ENCODE data around the gene OLIG2. TPM values are rescaled to one million over a fixed set of nuclear protein-coding genes. Genes with fewer than 3 reads are reported as not detected.
A peak's percentile ranks its signal among the peaks of the same experiment; 100 is the strongest.

Gene OLIG2
- total and polyA plus RNA-seq, 2 experiments from 2014 or later = 0.15 to 1.4 TPM

DNA sequence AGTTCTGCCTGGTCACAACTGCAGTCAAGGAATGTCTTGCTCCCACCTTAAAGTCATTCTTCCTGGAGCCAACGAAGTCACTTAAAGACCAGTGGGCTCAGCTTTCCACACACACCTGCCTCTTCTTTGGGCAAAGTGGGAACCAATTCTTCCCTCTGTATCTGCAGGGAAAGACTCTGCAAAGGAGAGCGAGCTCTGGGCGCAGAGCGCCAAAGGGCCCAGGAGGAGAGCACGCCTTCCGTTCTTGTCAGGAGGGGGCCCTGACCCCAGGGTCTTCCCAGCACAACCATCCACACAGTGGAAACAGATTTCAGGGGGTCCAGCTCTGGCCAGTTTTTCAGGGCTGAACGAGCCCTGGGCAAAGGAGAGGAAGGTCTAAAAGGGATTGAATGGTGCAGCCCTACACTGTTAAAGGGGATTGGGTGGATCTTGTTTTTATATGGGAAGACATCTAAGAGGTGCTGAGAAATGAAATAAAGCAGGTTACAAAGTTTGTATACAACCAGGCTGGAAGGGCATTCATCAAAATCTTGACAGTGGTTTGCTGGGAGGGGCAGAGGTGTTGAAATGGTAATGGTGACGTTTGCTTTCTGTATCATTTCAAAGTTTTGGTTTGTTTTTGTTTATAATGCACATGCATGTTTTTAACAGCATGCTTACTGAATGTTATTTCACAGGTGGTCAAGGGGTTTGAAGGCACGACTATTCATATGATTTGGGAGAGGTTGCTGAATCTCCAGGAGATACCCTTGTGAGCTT is 6.8 kb upstream of the OLIG2 start:
- Mint-ChIP-seq H3K4me1 (peaks cover 21% of the 10 kb centered on the region), H3K27me3 (ENCODE audit: insufficient read depth, low read depth, poor library complexity) (peaks cover 62% of the 10 kb centered on the region), H3K4me3 (peak overlapping the region; percentile 58), H3K27ac (no peak overlapping the region), H3K9me3 (no peaks in the 10 kb centered on the region; the same call in 2 of the 3 replicates), H3K36me3 (ENCODE audit: low read depth) (no peaks in the 10 kb centered on the region; the same call in 2 of the 3 replicates)
- peak overlapping the region; percentile 60 for H3K4me3 ChIP-seq
- 0 out of 2 replicates have a peak, but pooled peaks cover 5% of the 10 kb centered on the region for H3F3A ChIP-seq (replicated peaks; ENCODE audit: low read depth)
- H3K79me2 ChIP-seq (replicated peaks; ENCODE audit: insufficient read depth) = no peaks in the 10 kb centered on the region
- TF ChIP-seq CREB1 (CRISPR knock-in tag; IDR thresholded peaks at IDR 0.05; ENCODE audit: low read depth) = no peak
- TF ChIP-seq, protein P1, sequence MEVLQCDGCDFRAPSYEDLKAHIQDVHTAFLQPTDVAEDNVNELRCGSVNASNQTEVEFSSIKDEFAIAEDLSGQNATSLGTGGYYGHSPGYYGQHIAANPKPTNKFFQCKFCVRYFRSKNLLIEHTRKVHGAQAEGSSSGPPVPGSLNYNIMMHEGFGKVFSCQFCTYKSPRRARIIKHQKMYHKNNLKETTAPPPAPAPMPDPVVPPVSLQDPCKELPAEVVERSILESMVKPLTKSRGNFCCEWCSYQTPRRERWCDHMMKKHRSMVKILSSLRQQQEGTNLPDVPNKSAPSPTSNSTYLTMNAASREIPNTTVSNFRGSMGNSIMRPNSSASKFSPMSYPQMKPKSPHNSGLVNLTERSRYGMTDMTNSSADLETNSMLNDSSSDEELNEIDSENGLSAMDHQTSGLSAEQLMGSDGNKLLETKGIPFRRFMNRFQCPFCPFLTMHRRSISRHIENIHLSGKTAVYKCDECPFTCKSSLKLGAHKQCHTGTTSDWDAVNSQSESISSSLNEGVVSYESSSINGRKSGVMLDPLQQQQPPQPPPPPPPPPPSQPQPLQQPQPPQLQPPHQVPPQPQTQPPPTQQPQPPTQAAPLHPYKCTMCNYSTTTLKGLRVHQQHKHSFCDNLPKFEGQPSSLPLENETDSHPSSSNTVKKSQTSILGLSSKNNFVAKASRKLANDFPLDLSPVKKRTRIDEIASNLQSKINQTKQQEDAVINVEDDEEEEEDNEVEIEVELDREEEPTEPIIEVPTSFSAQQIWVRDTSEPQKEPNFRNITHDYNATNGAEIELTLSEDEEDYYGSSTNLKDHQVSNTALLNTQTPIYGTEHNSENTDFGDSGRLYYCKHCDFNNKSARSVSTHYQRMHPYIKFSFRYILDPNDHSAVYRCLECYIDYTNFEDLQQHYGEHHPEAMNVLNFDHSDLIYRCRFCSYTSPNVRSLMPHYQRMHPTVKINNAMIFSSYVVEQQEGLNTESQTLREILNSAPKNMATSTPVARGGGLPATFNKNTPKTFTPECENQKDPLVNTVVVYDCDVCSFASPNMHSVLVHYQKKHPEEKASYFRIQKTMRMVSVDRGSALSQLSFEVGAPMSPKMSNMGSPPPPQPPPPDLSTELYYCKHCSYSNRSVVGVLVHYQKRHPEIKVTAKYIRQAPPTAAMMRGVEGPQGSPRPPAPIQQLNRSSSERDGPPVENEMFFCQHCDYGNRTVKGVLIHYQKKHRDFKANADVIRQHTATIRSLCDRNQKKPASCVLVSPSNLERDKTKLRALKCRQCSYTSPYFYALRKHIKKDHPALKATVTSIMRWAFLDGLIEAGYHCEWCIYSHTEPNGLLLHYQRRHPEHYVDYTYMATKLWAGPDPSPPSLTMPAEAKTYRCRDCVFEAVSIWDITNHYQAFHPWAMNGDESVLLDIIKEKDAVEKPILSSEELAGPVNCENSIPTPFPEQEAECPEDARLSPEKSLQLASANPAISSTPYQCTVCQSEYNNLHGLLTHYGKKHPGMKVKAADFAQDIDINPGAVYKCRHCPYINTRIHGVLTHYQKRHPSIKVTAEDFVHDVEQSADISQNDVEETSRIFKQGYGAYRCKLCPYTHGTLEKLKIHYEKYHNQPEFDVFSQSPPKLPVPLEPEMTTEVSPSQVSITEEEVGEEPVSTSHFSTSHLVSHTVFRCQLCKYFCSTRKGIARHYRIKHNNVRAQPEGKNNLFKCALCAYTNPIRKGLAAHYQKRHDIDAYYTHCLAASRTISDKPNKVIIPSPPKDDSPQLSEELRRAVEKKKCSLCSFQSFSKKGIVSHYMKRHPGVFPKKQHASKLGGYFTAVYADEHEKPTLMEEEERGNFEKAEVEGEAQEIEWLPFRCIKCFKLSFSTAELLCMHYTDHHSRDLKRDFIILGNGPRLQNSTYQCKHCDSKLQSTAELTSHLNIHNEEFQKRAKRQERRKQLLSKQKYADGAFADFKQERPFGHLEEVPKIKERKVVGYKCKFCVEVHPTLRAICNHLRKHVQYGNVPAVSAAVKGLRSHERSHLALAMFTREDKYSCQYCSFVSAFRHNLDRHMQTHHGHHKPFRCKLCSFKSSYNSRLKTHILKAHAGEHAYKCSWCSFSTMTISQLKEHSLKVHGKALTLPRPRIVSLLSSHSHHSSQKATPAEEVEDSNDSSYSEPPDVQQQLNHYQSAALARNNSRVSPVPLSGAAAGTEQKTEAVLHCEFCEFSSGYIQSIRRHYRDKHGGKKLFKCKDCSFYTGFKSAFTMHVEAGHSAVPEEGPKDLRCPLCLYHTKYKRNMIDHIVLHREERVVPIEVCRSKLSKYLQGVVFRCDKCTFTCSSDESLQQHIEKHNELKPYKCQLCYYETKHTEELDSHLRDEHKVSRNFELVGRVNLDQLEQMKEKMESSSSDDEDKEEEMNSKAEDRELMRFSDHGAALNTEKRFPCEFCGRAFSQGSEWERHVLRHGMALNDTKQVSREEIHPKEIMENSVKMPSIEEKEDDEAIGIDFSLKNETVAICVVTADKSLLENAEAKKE (CRISPR knock-in tag; IDR thresholded peaks at IDR 0.05) = no peak
- TF ChIP-seq EZH2phosphoT487 (IDR thresholded peaks at IDR 0.05; ENCODE audit: unreplicated experiment) = no peak
- TF ChIP-seq ETS1 (IDR thresholded peaks at IDR 0.05) = no peak
- no peak for TF ChIP-seq STAT1 (IDR thresholded peaks at IDR 0.05; ENCODE audit: unreplicated experiment)
- no peak for TF ChIP-seq EZH2 (IDR thresholded peaks at IDR 0.05; ENCODE audit: low read depth, unreplicated experiment)
- TF ChIP-seq, protein P2, sequence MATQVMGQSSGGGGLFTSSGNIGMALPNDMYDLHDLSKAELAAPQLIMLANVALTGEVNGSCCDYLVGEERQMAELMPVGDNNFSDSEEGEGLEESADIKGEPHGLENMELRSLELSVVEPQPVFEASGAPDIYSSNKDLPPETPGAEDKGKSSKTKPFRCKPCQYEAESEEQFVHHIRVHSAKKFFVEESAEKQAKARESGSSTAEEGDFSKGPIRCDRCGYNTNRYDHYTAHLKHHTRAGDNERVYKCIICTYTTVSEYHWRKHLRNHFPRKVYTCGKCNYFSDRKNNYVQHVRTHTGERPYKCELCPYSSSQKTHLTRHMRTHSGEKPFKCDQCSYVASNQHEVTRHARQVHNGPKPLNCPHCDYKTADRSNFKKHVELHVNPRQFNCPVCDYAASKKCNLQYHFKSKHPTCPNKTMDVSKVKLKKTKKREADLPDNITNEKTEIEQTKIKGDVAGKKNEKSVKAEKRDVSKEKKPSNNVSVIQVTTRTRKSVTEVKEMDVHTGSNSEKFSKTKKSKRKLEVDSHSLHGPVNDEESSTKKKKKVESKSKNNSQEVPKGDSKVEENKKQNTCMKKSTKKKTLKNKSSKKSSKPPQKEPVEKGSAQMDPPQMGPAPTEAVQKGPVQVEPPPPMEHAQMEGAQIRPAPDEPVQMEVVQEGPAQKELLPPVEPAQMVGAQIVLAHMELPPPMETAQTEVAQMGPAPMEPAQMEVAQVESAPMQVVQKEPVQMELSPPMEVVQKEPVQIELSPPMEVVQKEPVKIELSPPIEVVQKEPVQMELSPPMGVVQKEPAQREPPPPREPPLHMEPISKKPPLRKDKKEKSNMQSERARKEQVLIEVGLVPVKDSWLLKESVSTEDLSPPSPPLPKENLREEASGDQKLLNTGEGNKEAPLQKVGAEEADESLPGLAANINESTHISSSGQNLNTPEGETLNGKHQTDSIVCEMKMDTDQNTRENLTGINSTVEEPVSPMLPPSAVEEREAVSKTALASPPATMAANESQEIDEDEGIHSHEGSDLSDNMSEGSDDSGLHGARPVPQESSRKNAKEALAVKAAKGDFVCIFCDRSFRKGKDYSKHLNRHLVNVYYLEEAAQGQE (IDR thresholded peaks at IDR 0.05; ENCODE audit: unreplicated experiment) = no peak
- TF ChIP-seq NANOG (IDR thresholded peaks at IDR 0.05; ENCODE audit: borderline replicate concordance) = no peak
- TF ChIP-seq POLR2AphosphoS5 (IDR thresholded peaks at IDR 0.05; ENCODE audit: low read depth) = no peak
- no peak for TF ChIP-seq JUNB (IDR thresholded peaks at IDR 0.05; ENCODE audit: unreplicated experiment)
- no peak for DNase-seq (ENCODE audit: low spot score)
- no peak overlapping the region for H3K27ac ChIP-seq (ENCODE audit: low read depth)
- H3K4me2 ChIP-seq = peak overlapping the region; percentile 83
- ATAC-seq = no peak
- H4K20me1 ChIP-seq (replicated peaks; ENCODE audit: insufficient read depth) = peaks cover under 1% of the 10 kb centered on the region
- H3K27me3 ChIP-seq (ENCODE audit: insufficient read depth) = peaks cover 89% of the 10 kb centered on the region
- no peaks in the 10 kb centered on the region for H3K9me2 ChIP-seq (ENCODE audit: insufficient read depth)
- H2AFZ ChIP-seq = peak overlapping the region; percentile 91
- H3K4me1 ChIP-seq (ENCODE audit: insufficient read depth) = peaks cover 23% of the 10 kb centered on the region
- H3K36me3 ChIP-seq (ENCODE audit: insufficient read depth) = no peaks in the 10 kb centered on the region
